Prostate gland (tissue), 2 donors: ENCODE data around the gene TNFRSF17. TPM values are rescaled to one million over a fixed set of nuclear protein-coding genes. Genes with fewer than 3 reads are reported as not detected.

Experiments used
- DNase-seq: peaks from one replicate; pipeline ENCODE4 v3.0.0-alpha.2; 2019; ENCODE audit warnings: low spot score
- H3K27ac ChIP-seq, 2 donors: fragments of 200-600 bp; sonication (generic); 2 replicates each; pipeline ENCODE4 v1.5.1; 2017 to 2019
- H3K27me3 ChIP-seq: fragments of 200-600 bp; sonication (generic); replicated peaks from 2 replicates; pipeline ENCODE4 v1.5.1; 2019; ENCODE audit not compliant: insufficient read depth
- H3K36me3 ChIP-seq, 2 donors: fragments of 200-600 bp; sonication (generic); 1 replicate in 1 of 2; 2 replicates in 1 of 2; pipeline versions ENCODE4 v1.5.1 to v1.8.1; 2017 to 2019
- H3K4me1 ChIP-seq: fragments of 200-600 bp; sonication (generic); replicated peaks from 2 replicates; pipeline ENCODE4 v1.5.1; 2019
- H3K4me3 ChIP-seq, 2 donors: fragments of 200-600 bp; sonication (generic); 2 replicates each; pipeline ENCODE4 v1.5.1; 2017 to 2019
- H3K9me3 ChIP-seq: fragments of 200-600 bp; sonication (generic); 2 replicates; pipeline ENCODE4 v1.5.1; 2017
- CTCF ChIP-seq, 4 experiments: fragments of 200-600 bp in 2 of 4; fragments of 450-650 bp in 2 of 4; sonication (generic) in 2 of 4; IDR thresholded peaks; 1 replicate in 3 of 4; 2 replicates in 1 of 4; pipeline ENCODE4 v1.5.1; 2016 to 2019; ENCODE audit warnings: antibody characterized with exemption in 4 of 4, mild to moderate bottlenecking in 2 of 4, moderate library complexity in 2 of 4
- POLR2A ChIP-seq: fragments of 450-650 bp; IDR thresholded peaks from one replicate; pipeline ENCODE4 v1.6.1; 2016; ENCODE audit warnings: antibody characterized with exemption, mild to moderate bottlenecking
- POLR2AphosphoS5 ChIP-seq: sonication (generic); formaldehyde crosslinking; IDR thresholded peaks from one replicate; pipeline ENCODE4 v1.6.1; 2017; ENCODE audit warnings: antibody characterized with exemption
- WGBS: methylation state at CpG from one replicate; pipeline ENCODE4 v1.1.5; 2018; 5-methylcytosine and 5-hydroxymethylcytosine counted together
- intact Hi-C: fragments of 100-400 bp; cut with DNase I; formaldehyde crosslinking; loops from one replicate; pipeline ENCODE4 v1.14.2; 2022
- total RNA-seq, 2 donors: library from RNA; depleted of rRNA; stranded (reverse); fragments of >200 nt; gene quantifications; one replicate each; pipeline ENCODE4 v1.1.0, GENCODE V29; 2016

Gene TNFRSF17
- total RNA-seq, 2 donors from 2014 or later = 1.0 TPM; not detected in 1

- Histone ChIP-seq H3K4me3 (no peak overlapping the region), H3K4me1 (no peaks in the 10 kb centered on the region), H3K36me3 (no peaks in the 10 kb centered on the region), H3K27ac (no peak overlapping the region), H3K9me3 (no peaks in the 10 kb centered on the region), H3K27me3 (no peaks in the 10 kb centered on the region)
- 97% methylated on average over 3 of the region's 3 CpGs for WGBS
- no peak for TF ChIP-seq POLR2A
- no peak for TF ChIP-seq POLR2AphosphoS5
- TF ChIP-seq CTCF (IDR thresholded peaks at IDR 0.05) = no peak
- intact Hi-C loops = no loop called here
- DNase-seq = no peak
These were observed 41.6 kb downstream of the TNFRSF17 start for GRCh38 chr16:12006637-12007036.

- H3K36me3 ChIP-seq = no peaks in the 10 kb centered on the region
- no peak overlapping the region for H3K4me3 ChIP-seq
- H3K9me3 ChIP-seq = no peaks in the 10 kb centered on the region
- TF ChIP-seq POLR2AphosphoS5 (no peak), POLR2A (no peak), CTCF (IDR thresholded peaks at IDR 0.05) (no peak)
- H3K4me1 ChIP-seq = no peaks in the 10 kb centered on the region
- no peaks in the 10 kb centered on the region for H3K27me3 ChIP-seq
- DNase-seq = no peak
- intact Hi-C loops = no loop called here
- no peak overlapping the region for H3K27ac ChIP-seq
- WGBS = 86% methylated on average over 7 of the region's 7 CpGs
These were observed 44.5 kb downstream of the TNFRSF17 start for GRCh38 chr16:12009462-12009861.

- intact Hi-C loops = no loop called here
- DNase-seq = no peak
- H3K9me3 ChIP-seq = no peaks in the 10 kb centered on the region
- no peaks in the 10 kb centered on the region for H3K36me3 ChIP-seq
- WGBS = 94% methylated on average over 2 of the region's 2 CpGs
- H3K4me1 ChIP-seq = no peaks in the 10 kb centered on the region
- H3K27me3 ChIP-seq = no peaks in the 10 kb centered on the region
- H3K4me3 ChIP-seq = no peak overlapping the region
- no peak overlapping the region for H3K27ac ChIP-seq
- TF ChIP-seq POLR2A (no peak), POLR2AphosphoS5 (no peak), CTCF (IDR thresholded peaks at IDR 0.05) (no peak)
These were observed 44.9 kb downstream of the TNFRSF17 start for GRCh38 chr16:12009922-12010321.

- H3K27me3 ChIP-seq = no peaks in the 10 kb centered on the region
- H3K9me3 ChIP-seq = no peaks in the 10 kb centered on the region
- H3K4me1 ChIP-seq = no peaks in the 10 kb centered on the region
- DNase-seq = no peak
- no peaks in the 10 kb centered on the region for H3K36me3 ChIP-seq
- intact Hi-C loops = no loop called here
- no peak overlapping the region for H3K27ac ChIP-seq
- no peak overlapping the region for H3K4me3 ChIP-seq
- TF ChIP-seq POLR2A (no peak), POLR2AphosphoS5 (no peak), CTCF (IDR thresholded peaks at IDR 0.05) (no peak)
- WGBS = 74% methylated on average over 13 of the region's 13 CpGs
These were observed 45.6 kb downstream of the TNFRSF17 start for GRCh38 chr16:12010388-12011251.

GRCh38 chr16:12011565-12011964 lies 46.6 kb downstream of the TNFRSF17 start:
- no peak overlapping the region for H3K27ac ChIP-seq
- WGBS = 79% methylated on average over 4 of the region's 4 CpGs
- no peaks in the 10 kb centered on the region for H3K9me3 ChIP-seq
- no peaks in the 10 kb centered on the region for H3K4me1 ChIP-seq
- H3K36me3 ChIP-seq = no peaks in the 10 kb centered on the region
- TF ChIP-seq CTCF (IDR thresholded peaks at IDR 0.05) (no peak), POLR2A (no peak), POLR2AphosphoS5 (no peak)
- H3K27me3 ChIP-seq = no peaks in the 10 kb centered on the region
- H3K4me3 ChIP-seq = no peak overlapping the region
- DNase-seq = no peak
- intact Hi-C loops = no loop called here
